HPDE6-E6E7 (cell line): ENCODE measurements around the gene ITGA2B.
"Not testable (repeated sequence)": the region's sequence is repeated elsewhere in the genome, so short reads cannot be mapped to it uniquely, and the experiment has no call there.

Experiments
- DNase-seq: peaks from one replicate; pipeline ENCODE4 v3.0.0; 2011; ENCODE audit warnings: missing footprints; ENCODE audit errors: extremely low spot score

The ITGA2B gene

GRCh38 chr17:44351961-44352827, 37.3 kb downstream of the ITGA2B start:
- no peak for DNase-seq

GRCh38 chr17:44351464-44351863, 38.0 kb downstream of the ITGA2B start:
- DNase-seq = no peak

- DNase-seq = no peak
Measured at GRCh38 chr17:44350733-44351226, 38.7 kb downstream of the ITGA2B start.

- no peak for DNase-seq
Measured at GRCh38 chr17:44349553-44350070, 39.8 kb downstream of the ITGA2B start.

GRCh38 chr17:44348988-44349364, 40.5 kb downstream of the ITGA2B start:
- DNase-seq = no peak

GRCh38 chr17:44348234-44348987, 41.0 kb downstream of the ITGA2B start:
- DNase-seq = peak; percentile 96

GRCh38 chr17:44347206-44348055, 42.0 kb downstream of the ITGA2B start:
- not testable (repeated sequence) for DNase-seq

- DNase-seq = no peak
Measured at GRCh38 chr17:44346064-44346844, 43.2 kb downstream of the ITGA2B start.

GRCh38 chr17:44345454-44346026, 43.9 kb downstream of the ITGA2B start:
- DNase-seq = no peak

GRCh38 chr17:44344939-44345453, 44.5 kb downstream of the ITGA2B start, which contains the start of gene GRN:
TSS of gene GRN (plus strand) at chr17:44345302. CDS start at chr17:44349165, 3,863 bp downstream.
- peak; percentile 99 for DNase-seq

GRCh38 chr17:44343510-44344209, 45.8 kb downstream of the ITGA2B start:
- DNase-seq = no peak

- DNase-seq = not testable (repeated sequence)
Measured at GRCh38 chr17:44340553-44340952, 48.9 kb downstream of the ITGA2B start.

- no peak for DNase-seq
Measured at GRCh38 chr17:44338702-44339101, 50.7 kb downstream of the ITGA2B start.

- no peak for DNase-seq
Measured at GRCh38 chr17:44335968-44336367, 53.5 kb downstream of the ITGA2B start.

GRCh38 chr17:44335564-44335963, 53.9 kb downstream of the ITGA2B start:
- DNase-seq = no peak

- no peak for DNase-seq
Measured at GRCh38 chr17:44334727-44335126, 54.7 kb downstream of the ITGA2B start.

- no peak for DNase-seq
Measured at GRCh38 chr17:44334315-44334714, 55.1 kb downstream of the ITGA2B start.

GRCh38 chr17:44333371-44333770, 56.1 kb downstream of the ITGA2B start:
- DNase-seq = no peak

GRCh38 chr17:44331249-44331760, 58.1 kb downstream of the ITGA2B start:
- no peak for DNase-seq
